ENCODE measurements around the gene ZBTB16.

- no peak for TF ChIP-seq CTCF (IDR thresholded peaks at IDR 0.05)
- no peak for TF ChIP-seq POLR2A (IDR thresholded peaks at IDR 0.05)
These were observed 36.4 kb downstream of the ZBTB16 start for GRCh38 chr11:114095899-114096298.

All from esophagus squamous epithelium (tissue), 4 donors.